ENCODE data around the gene C2orf49.

GRCh38 chr2:105334211-105334610, 3.1 kb upstream of the C2orf49 start:
- TF ChIP-seq CTCF (conservative IDR thresholded peaks at IDR 0.05; ENCODE audit: low read depth, low read length) (no peak), EZH2 (IDR thresholded peaks at IDR 0.05; ENCODE audit: low read length, unreplicated experiment) (no peak)

All from PC-3 (cell line).